ENCODE data around the gene ERMP1.
"Not testable (repeated sequence)": the region's sequence is repeated elsewhere in the genome, so short reads cannot be mapped to it uniquely, and the experiment has no call there.

ERMP1 gene

GRCh38 chr9:5800969-5801738, 31.8 kb downstream of the ERMP1 start:
- no peak for TF ChIP-seq CTCF (IDR thresholded peaks at IDR 0.05; ENCODE audit: control insufficient read depth, insufficient read depth, low read depth, low read length, missing control alignments)
- no peak overlapping the region for H3K4me3 ChIP-seq (ENCODE audit: control insufficient read depth, low read depth, low read length)
- no peak for DNase-seq (ENCODE audit: low read depth)

- DNase-seq (ENCODE audit: low read depth); H3K4me3 ChIP-seq (ENCODE audit: control insufficient read depth, low read depth, low read length): not testable (repeated sequence)
These were observed 32.5 kb downstream of the ERMP1 start for GRCh38 chr9:5800378-5800777.

GRCh38 chr9:5799314-5799713, 33.6 kb downstream of the ERMP1 start:
- DNase-seq (ENCODE audit: low read depth) = peak; percentile 21
- no peak overlapping the region for H3K4me3 ChIP-seq (ENCODE audit: control insufficient read depth, low read depth, low read length)
- peak; percentile 89 for TF ChIP-seq CTCF (IDR thresholded peaks at IDR 0.05; ENCODE audit: control insufficient read depth, insufficient read depth, low read depth, low read length, missing control alignments)

- TF ChIP-seq CTCF (IDR thresholded peaks at IDR 0.05; ENCODE audit: control insufficient read depth, insufficient read depth, low read depth, low read length, missing control alignments) = no peak
- DNase-seq (ENCODE audit: low read depth) = no peak
- no peak overlapping the region for H3K4me3 ChIP-seq (ENCODE audit: control insufficient read depth, low read depth, low read length)
These were observed 34.3 kb downstream of the ERMP1 start for GRCh38 chr9:5798581-5798980.

- no peak for DNase-seq (ENCODE audit: low read depth)
- H3K4me3 ChIP-seq (ENCODE audit: control insufficient read depth, low read depth, low read length) = no peak overlapping the region
- TF ChIP-seq CTCF (IDR thresholded peaks at IDR 0.05; ENCODE audit: control insufficient read depth, insufficient read depth, low read depth, low read length, missing control alignments) = no peak
These were observed 36.6 kb downstream of the ERMP1 start for GRCh38 chr9:5796298-5796697.

GRCh38 chr9:5793812-5794211, 39.1 kb downstream of the ERMP1 start:
- no peak for TF ChIP-seq CTCF (IDR thresholded peaks at IDR 0.05; ENCODE audit: control insufficient read depth, insufficient read depth, low read depth, low read length, missing control alignments)
- H3K4me3 ChIP-seq (ENCODE audit: control insufficient read depth, low read depth, low read length) = no peak overlapping the region
- DNase-seq (ENCODE audit: low read depth) = no peak

GRCh38 chr9:5791870-5792269, 41.0 kb downstream of the ERMP1 start:
- no peak overlapping the region for H3K4me3 ChIP-seq (ENCODE audit: control insufficient read depth, low read depth, low read length)
- no peak for TF ChIP-seq CTCF (IDR thresholded peaks at IDR 0.05; ENCODE audit: control insufficient read depth, insufficient read depth, low read depth, low read length, missing control alignments)
- no peak for DNase-seq (ENCODE audit: low read depth)

Measured in AG09309 (cell line).